GM21529 (cell line): Measurements from ENCODE around the gene WASL.
A peak's percentile ranks its signal among the peaks of the same experiment; 100 is the strongest.
"Not testable (repeated sequence)": the region's sequence is repeated elsewhere in the genome, so short reads cannot be mapped to it uniquely, and the experiment has no call there.

ENCODE experiments used
- ATAC-seq: cut with Tn5 transposase; IDR thresholded peaks from one replicate; pipeline ENCODE4 v1.9.1; 2021; ENCODE audit not compliant: unreplicated experiment

Gene WASL

DNA sequence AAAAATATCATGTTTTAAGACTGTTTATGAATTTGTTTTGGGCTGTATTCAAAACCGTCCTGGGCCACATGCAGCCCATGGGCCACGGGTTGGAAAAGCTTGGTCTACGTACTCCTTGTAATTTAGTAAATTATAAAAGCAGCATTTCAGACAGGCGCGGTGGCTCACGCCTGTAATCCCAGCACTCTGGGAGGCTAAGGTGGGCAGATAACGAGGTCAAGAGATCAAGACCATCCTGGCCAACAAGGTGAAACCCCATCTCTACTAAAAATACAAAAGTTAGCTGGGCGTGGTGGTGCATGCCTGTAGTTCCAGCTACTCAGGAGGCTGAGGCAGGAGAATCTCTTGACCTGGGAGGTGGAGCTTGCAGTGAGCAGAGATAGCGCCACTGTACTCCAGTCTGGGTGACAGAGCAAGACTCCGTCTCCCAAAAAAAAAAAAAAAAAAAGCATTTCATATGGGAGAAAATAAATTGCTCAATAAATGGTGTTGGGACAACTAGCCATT is 11.6 kb downstream of the WASL start:
- ATAC-seq, result not testable (repeated sequence)

DNA sequence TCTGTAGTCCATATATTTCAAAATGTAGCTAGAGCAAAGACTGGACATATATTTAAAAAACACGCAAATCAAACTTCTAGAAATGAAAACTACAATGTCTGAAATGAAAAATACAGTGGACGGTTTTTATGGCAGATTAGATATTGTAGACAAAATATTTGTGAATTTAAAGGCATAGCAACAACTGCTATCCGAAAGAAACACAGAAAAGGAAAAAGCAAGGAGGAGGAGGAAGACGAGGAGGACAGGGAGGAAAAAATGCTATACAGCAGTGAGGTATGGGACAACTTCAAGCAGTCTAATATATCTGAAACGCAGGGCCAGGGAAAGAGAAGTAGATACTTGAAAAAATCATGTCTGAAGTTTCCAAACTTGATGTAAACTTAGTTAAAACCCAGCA is 13.3 kb downstream of the WASL start:
- ATAC-seq, result no peak

DNA sequence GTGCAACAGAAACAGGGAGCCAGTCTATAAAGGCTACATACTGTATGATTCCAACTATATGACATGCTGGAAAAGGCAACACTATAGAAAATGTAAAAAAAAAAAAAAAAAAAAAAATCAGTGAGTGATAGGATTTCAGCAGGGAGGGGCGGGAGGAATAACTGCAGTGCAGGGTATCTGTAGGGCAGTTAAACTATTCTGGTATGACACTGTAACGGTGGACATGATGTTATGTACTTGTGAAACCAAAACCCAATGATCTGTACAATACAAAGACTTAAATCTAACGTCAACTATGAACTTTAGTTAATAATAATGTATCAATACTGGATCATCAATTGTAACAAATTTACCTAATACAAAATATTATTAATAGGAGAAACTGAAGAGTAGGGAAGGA is 14.3 kb downstream of the WASL start:
- ATAC-seq, result no peak

DNA sequence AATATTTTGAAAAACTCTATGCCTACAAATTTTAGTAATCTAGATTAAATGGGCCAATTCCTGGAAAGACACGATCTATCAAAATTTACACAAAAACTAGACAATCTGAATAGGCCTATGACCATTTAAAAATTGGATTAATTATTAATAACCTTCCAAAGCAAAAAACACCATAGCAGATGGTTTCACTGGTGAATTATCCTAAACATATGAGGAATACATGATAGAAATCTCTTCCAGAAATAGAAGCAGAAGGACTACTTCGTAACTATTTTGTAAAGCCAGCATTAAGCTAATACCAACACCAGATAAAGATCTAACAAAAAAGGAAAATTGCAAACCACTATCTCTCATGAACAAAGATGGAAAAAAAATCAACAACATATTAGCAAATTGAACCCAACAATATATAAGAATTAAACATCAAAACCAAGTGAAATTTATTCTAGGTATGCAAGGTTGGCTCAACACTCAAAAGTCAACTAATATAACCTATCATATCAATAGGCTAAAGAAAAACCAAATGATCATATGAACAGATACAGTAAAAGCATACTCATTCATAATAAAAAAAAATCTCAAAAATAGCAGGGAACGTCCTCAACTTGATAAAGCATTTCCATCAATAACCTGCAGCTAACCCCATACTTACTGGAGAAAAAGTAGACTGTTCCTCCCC is 16.3 kb downstream of the WASL start:
- ATAC-seq, result no peak

DNA sequence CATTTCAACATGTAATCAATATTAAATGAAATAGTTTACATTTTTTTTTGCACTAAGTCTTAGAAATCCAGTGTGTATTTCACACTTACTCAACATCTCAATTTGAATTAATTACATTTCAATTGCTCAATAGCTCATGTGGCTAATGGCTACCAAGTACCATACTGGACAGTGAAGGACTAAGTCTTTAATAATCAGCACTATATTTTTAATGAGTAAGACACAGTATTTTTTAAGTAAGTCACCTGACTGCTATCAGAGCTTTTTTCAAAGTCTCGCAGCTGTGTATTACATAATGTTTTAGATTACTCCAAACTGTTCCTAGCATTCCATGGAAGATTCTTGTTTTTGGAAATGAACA is 19.6 kb downstream of the WASL start:
- no peak for ATAC-seq

DNA sequence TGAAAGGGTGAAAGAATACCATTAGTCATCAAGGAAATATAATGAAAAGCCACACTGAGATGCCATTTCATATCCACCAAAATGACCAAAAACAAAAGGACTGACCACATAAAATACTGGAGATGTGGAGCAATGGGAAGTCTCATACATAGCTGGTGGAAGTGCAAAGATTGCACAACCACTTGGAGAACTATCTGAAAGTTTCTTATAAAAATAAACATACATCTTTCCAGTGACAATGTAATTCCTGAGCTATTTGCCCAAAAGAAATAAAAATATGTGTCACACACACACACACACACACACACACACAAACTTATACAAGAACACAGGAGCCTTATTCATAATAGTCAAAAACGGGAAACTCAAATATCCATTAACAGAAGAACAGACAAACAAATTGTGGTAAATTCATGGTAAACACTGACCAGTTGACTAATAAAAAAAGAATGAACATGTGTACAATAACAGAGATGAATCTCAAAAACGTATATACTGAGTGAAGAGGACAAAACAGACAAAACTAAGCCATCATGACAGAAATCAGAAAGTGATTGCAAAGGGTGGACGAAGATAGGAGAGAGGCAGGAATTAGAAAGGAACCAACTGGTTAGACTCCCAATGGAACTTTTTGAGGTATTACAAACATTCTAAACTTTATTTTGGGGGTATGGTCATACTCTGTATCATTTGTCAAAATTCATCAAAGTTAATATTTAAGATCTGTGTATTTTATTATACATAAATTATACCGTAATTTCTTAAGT is 21.5 kb downstream of the WASL start:
- no peak for ATAC-seq

DNA sequence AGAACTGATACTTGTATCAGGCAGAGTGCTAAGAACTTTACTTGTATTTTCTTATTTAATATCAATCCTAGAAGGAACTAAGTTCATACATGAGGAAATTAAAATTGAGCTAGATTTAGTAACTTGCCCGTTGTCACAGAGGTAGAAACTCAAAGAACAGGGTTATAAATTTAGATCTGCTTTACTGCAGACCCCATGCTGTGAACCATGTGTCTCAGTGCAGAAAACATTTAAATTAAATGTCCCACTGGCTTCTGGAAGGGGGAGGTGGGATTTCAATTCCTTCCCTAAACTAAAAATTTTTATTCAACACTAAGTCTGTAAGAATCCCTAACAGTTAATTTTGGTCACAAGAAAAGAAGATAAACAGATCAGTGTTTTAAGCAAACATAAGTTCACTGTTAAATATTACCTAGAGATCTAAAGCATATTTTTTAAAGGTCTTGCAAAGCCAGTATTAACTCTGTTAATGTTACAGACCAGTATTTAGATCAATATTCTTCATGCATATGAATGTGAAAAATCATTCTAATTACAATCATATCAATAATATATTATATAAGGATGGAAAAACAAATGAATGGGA is 23.1 kb downstream of the WASL start:
- ATAC-seq, result no peak

DNA sequence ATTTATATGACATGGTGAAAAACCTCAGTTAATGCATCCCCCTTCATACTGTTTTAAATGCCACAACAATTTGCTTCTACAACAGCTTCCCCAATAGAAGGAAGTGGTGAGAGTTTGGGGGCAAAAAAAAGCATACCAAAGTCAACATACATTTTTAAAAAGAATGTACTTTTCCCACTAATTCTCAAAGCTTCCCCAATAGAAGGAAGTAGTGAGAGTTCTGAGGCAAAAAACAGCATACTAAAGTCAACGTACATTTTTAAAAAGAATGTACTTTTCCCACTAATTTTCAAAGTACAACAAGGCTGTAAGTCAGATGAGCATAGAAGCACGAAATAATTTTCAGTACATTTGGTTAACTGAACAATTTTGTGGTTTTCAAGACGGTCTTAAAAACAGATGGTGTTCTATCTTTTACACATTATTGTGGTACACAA is 24.0 kb downstream of the WASL start:
- no peak for ATAC-seq

DNA sequence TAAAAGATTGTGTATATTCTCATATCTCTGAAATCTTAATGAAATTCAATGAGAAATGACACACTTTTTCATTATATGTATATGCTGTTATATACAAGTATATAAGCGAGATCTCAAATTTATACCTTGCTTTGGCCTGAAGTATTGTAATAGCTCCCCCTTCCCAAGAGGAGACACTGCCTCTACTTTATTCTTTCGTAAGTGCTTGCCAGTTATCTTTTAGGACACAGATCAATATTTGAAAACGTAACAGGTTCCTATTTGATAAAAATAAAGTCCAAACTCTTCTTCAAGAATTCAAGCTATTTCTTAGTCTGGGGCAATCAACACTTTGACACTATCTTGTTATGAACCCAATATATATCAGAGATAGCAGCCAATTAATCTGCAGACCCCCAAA is 24.9 kb downstream of the WASL start:
- ATAC-seq, result no peak

DNA sequence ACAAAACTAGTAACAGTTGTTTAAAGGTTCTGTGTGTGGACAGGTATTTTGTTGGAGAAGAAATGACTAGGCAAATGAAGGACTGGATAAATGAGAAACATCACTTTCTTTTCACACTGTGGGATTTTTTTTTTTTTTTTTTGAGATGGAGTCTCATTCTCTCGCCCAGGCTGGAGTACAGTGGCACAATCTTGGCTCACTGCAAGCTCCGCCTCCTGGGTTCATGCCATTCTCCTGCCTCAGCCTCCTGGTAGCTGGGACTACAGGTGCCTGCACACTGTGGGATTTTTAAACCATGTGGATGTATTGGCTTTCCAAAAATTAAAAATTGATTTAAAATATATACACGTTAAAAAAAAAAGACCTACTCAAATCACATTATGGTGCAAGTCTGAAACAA is 28.3 kb downstream of the WASL start:
- not testable (repeated sequence) for ATAC-seq

DNA sequence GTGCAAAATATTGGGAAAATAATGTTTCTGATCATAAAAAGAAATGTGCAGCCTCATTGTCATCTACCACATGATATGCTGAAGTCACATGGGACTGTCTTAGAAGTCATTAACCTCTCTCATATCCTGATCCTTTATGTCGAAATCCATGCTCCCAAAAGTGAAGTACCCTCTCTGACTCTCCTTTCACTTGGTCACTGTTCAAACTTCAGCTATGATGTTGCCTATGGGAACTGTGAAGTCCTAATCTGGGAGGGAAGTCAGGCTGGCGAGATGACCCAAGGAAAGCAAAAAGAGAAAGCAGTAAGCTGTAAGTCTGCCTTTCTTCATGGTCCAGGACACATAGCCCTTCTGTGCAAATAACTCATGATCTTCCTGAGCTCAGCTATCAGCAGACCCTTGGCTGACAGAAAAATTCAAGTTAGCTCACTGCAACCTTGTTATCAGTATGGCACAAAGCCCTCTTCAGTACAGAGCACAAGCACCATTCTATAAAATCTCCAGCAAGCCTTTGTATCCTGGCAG is 29.5 kb downstream of the WASL start:
- no peak for ATAC-seq

DNA sequence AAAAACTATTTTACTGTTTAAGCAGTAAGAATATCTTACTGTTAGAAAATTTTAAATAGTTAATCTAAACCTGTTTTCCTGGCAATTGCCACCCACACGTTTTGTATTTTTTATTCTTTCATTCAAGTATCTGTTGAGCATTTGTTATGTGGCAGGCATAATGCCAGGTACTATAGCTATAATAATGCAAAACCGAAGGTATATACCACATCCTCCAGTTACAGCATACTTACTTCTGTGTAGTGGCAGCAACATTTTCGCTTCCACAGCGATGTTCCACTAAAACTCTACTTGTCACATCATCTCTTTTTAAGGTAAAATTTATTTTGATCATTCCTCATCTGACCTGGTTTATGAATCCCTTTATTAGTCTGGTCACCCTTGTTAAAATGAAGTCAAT is 30.0 kb downstream of the WASL start:
- no peak for ATAC-seq

DNA sequence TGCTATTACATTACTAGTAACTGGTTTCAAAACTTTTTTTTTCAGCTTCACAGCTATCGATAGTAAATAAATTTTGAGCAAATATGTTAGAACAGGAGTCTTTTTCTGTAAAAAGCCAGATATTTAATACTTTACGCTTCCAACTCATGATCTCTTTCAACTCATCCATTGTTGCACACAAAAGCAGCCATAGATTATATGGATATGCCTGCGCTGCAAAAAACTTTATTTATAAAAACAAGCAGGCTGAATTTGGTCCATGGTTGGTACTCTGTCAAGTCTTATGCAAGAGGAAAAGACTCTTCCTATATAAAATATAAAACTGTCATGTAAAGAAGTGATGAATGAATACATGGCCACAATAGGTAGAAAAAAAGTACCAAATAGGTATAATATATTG is 31.1 kb downstream of the WASL start:
- no peak for ATAC-seq

DNA sequence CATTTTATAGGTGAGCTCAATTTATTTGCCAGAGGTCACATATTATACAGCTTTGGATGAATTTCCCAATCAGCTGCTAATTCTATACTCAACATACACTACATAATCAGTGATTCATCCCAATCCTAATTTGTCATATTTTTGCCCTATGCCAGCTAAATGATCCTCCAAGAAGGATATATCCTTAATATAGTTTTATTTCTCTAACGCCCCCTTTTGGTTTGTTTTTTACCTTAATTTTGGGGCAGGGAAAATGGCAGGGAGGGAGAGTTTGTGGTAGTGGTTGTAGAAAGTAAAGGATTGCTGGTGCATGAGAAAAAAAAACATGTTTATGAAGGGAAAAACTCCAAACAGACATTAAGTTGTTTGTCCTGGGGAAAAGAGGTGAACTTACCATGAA is 31.9 kb downstream of the WASL start:
- ATAC-seq, result no peak

DNA sequence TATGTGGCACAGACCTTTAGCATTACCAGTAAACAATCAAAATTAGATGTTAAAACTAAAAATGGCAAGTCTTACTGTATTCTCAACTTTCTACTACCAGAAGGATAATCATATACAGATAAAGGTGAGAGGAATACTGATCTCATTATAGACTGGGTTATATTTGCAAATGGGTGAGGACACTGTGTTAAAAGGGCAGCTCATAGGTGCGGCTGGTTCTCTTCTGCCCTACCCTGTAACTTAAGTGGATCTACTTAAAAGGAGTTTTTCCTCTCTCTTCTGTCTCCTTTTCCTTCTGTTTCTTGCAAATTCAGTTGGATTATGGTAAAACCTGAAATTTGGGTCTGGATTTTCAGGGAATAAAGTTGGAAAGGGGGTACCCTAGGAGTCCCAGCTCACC is 33.0 kb downstream of the WASL start:
- no peak for ATAC-seq

DNA sequence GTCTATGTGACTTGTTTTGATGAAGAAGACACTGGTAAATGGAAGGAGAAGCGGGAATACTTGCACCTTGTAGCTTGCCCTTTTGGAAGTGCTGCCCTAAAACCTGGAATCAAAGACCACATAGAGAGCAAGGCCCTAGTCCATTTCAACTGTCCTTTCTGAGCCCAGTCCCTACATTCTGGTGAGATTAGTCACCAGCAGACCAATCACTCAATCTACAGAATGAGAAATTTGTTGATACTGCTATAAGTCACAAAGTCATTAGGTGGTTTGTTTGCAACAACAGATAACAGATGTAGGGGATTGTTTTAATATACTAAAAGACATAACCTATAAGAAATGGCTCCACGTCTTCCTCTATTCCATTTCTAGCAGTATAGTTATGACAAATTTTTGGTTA is 33.6 kb downstream of the WASL start:
- ATAC-seq, result no peak

DNA sequence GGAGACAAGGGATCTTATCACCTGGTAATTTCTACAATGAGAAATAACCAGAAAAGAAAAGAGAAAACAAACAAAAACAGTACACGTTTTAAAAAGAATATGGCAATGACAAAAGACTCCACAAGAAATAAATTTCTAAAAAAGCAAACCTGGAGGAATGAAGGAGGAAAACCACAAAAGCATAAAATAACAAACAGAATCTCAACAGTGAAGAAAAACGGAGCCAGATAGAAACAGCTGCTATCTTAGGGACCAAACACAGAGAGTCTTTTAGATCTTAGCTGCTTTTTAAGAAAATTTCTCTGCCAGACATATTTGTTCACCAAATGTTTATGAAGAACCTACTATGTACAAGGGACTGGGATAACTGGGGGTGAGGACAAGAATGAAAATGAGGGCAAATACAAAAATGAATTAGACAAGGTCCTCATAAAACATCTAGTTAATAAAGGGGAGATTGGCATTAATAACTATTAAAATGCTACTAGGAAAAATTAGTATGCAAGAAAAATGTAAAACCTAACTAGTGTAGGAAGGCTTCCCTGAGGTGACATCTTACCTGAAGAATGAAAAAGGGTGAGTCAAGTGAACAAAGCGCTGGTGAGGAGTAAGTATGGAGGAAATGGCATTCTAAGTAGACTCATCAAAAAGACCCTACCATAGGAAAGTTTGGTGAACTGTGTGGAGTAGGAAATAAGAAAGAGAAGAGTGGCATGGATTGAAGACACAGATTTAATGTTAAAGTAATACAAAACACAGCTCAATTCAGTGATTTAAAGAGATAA is 34.3 kb downstream of the WASL start:
- no peak for ATAC-seq

DNA sequence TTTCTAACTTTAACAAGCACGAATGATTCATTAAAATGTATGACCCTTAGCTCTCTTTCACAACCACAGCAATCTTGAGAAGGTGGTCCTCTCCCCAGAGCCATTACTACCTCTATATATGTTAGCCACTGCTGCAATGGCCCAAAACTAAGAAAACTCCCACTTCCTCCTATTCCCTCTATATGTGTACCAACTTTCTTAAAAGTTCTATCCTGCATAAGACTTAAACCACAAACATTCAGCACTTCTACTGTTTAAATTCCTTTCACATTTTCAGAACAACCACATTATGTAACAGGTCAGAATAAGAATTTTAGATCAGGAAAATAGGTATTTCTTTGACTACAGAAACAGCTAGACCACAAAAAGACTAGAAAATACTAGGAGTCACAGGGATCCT is 36.2 kb downstream of the WASL start:
- ATAC-seq, result no peak

DNA sequence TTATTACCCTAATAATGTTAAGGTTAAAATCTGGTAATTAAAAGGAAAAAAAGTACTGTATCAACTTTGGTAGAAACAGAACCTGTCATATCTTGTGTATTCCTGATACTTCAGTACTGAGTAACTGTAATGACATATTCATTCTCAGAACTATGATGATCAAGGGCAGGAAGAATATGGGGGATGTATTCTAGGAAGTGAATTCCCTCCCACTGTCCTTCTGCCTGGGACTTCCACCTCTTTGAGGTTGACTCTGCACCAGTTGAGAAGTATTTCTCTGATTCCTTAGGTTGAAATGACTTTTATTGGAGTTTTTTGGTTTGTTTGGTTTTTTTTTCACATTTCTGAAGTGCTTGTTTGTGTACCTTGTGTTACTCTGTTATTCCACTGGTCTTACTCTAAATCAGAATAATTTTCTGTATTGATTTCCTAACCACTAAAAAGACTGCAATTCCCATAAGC is 36.9 kb downstream of the WASL start:
- peak; percentile 39 for ATAC-seq

DNA sequence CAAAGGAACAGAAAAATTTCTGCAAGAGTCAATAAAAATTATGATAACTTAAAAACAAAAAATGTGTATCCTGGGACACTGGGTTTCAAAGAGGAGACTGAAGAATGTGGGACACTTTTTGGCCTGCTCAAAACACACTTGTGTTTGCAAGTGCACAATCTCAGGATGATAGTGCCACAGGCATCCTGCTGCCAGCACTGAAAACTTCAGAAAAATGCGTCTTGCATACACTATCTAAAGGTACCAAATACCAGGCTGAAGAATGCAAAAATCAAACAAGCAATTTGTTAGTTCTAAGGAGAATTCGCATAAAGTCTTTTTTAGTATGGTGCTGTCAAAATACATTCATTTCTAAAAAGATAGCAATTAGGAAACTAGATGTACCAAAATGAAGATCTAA is 38.1 kb downstream of the WASL start:
- no peak for ATAC-seq

DNA sequence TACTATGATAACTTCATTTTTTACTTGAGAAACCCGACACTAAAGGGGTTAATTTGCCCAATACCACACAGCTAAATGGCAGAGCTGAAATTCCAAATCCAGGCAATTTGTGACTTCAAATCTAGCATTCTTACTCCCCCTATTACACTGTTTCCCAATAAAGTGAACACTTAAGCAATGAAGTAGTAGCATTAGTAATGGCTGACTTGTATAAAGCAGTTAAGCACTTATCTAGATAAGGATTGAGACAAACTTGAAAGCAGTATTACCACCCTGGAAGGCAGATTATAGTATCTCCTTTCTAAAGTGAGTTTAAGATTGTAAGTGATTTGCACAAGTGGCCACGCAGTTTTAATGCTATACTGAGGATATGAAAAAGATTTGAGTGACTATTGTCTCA is 39.3 kb downstream of the WASL start:
- ATAC-seq, result no peak
